ENCODE measurements around the gene IL5.
"Not testable (repeated sequence)": the region's sequence is repeated elsewhere in the genome, so short reads cannot be mapped to it uniquely, and the experiment has no call there.

DNA sequence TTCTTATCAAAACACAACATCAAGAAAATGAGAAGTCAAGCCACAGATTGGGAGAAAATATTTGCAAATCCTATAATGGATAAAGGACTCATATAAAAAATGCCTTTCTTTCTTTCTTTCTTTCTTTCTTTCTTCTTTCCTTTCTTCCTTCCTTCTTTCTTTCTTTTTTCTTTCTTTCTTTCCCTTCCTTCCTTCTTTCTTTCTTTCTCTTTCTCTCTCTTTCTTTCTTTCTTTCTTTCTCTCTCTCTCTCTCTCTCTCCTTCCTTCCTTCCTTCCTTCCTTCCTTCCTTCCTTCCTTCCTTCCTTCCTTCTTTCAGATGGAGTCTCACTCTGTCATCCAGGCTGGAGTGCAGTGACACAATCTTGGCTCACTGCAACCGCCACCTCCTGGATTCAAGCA, 21.3 kb downstream of the IL5 start:
- TF ChIP-seq CTCF, POLR2AphosphoS5, POLR2A, EP300 (IDR thresholded peaks at IDR 0.05): not testable (repeated sequence)

Data from stomach (tissue), 4 donors.